ENCODE results near the gene OR1E2.

DNA sequence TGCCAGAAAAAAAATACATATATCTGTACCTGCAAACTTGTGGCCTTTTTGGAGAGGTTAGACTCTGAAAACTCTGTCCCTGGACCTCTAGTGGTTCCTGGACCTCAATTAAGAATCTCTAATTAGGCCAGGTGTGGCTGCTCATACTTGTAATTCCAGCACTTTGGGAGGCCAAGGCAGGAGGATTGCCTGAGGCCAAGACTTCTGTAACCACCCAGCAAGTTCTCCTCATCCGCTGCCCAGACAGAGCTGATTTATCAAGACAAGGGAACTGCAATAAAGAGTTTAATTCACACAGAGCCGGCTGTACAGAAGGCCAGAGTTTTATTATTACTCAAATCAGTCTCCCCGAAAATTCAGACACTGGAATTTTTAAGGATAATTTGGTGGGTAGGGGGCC is 46.3 kb upstream of the OR1E2 start:
- TF ChIP-seq SIN3A (IDR thresholded peaks at IDR 0.05; ENCODE audit: borderline replicate concordance, insufficient read depth, low read depth, low read length), result no peak
- TF ChIP-seq, protein P1, sequence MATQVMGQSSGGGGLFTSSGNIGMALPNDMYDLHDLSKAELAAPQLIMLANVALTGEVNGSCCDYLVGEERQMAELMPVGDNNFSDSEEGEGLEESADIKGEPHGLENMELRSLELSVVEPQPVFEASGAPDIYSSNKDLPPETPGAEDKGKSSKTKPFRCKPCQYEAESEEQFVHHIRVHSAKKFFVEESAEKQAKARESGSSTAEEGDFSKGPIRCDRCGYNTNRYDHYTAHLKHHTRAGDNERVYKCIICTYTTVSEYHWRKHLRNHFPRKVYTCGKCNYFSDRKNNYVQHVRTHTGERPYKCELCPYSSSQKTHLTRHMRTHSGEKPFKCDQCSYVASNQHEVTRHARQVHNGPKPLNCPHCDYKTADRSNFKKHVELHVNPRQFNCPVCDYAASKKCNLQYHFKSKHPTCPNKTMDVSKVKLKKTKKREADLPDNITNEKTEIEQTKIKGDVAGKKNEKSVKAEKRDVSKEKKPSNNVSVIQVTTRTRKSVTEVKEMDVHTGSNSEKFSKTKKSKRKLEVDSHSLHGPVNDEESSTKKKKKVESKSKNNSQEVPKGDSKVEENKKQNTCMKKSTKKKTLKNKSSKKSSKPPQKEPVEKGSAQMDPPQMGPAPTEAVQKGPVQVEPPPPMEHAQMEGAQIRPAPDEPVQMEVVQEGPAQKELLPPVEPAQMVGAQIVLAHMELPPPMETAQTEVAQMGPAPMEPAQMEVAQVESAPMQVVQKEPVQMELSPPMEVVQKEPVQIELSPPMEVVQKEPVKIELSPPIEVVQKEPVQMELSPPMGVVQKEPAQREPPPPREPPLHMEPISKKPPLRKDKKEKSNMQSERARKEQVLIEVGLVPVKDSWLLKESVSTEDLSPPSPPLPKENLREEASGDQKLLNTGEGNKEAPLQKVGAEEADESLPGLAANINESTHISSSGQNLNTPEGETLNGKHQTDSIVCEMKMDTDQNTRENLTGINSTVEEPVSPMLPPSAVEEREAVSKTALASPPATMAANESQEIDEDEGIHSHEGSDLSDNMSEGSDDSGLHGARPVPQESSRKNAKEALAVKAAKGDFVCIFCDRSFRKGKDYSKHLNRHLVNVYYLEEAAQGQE (IDR thresholded peaks at IDR 0.05; ENCODE audit: insufficient read depth in 1 of 2, low read depth in 2 of 2, low read length in 1 of 2), result no peak
- TF ChIP-seq, protein P2, sequence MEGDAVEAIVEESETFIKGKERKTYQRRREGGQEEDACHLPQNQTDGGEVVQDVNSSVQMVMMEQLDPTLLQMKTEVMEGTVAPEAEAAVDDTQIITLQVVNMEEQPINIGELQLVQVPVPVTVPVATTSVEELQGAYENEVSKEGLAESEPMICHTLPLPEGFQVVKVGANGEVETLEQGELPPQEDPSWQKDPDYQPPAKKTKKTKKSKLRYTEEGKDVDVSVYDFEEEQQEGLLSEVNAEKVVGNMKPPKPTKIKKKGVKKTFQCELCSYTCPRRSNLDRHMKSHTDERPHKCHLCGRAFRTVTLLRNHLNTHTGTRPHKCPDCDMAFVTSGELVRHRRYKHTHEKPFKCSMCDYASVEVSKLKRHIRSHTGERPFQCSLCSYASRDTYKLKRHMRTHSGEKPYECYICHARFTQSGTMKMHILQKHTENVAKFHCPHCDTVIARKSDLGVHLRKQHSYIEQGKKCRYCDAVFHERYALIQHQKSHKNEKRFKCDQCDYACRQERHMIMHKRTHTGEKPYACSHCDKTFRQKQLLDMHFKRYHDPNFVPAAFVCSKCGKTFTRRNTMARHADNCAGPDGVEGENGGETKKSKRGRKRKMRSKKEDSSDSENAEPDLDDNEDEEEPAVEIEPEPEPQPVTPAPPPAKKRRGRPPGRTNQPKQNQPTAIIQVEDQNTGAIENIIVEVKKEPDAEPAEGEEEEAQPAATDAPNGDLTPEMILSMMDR (IDR thresholded peaks at IDR 0.05), result no peak
